Liver (tissue), 9 donors: Measurements from ENCODE around the gene RIT2. TPM values are rescaled to one million over a fixed set of nuclear protein-coding genes. Genes with fewer than 3 reads are reported as not detected.

Experiments
- DNase-seq: peaks from one replicate; pipeline ENCODE4 v3.0.0-alpha.2; 2017; ENCODE audit warnings: low spot score
- H3K27ac ChIP-seq, 2 donors: one replicate each; pipeline ENCODE4 v1.7.0; 2013; ENCODE audit warnings: inconsistent platforms in 2 of 2, low read length in 2 of 2, control low read depth in 1 of 2, low read depth in 1 of 2, mild to moderate bottlenecking in 1 of 2
- H3K27me3 ChIP-seq, 4 donors: one replicate each; pipeline versions ENCODE4 v1.6.1 to v1.7.0; 2013; ENCODE audit warnings: low read length in 3 of 4, inconsistent platforms in 1 of 4, mild to moderate bottlenecking in 1 of 4, moderate library complexity in 1 of 4; ENCODE audit not compliant: control insufficient read depth in 4 of 4, insufficient read depth in 4 of 4
- H3K36me3 ChIP-seq, 4 donors: one replicate each; pipeline versions ENCODE4 v1.6.1 to v1.7.0; 2013; ENCODE audit warnings: low read length in 3 of 4, mild to moderate bottlenecking in 3 of 4, low read depth in 1 of 4, moderate library complexity in 1 of 4; ENCODE audit not compliant: control insufficient read depth in 4 of 4, insufficient read depth in 3 of 4
- H3K4me1 ChIP-seq, 4 donors: one replicate each; pipeline versions ENCODE4 v1.6.1 to v1.7.0; 2013; ENCODE audit warnings: low read length in 3 of 4, mild to moderate bottlenecking in 3 of 4, moderate library complexity in 1 of 4; ENCODE audit not compliant: control insufficient read depth in 4 of 4, insufficient read depth in 4 of 4
- H3K4me3 ChIP-seq, 3 donors: one replicate each; pipeline versions ENCODE4 v1.6.1 to v1.7.0; 2013; ENCODE audit warnings: low read length in 3 of 3, control low read depth in 1 of 3, low read depth in 1 of 3, mild to moderate bottlenecking in 1 of 3
- H3K9ac ChIP-seq, 2 donors: one replicate each; pipeline ENCODE4 v1.7.0; 2013; ENCODE audit warnings: low read length in 2 of 2, mild to moderate bottlenecking in 2 of 2, moderate library complexity in 2 of 2, control low read depth in 1 of 2, low read depth in 1 of 2
- H3K9me3 ChIP-seq, 4 donors: one replicate each; pipeline versions ENCODE4 v1.6.1 to v1.7.0; 2013; ENCODE audit warnings: low read length in 3 of 4; ENCODE audit not compliant: control insufficient read depth in 4 of 4
- ATF3 ChIP-seq: IDR thresholded peaks from 2 replicates; pipeline ENCODE4 v1.6.1; 2016; ENCODE audit warnings: antibody characterized with exemption
- CTCF ChIP-seq: fragments of 150-350 bp; IDR thresholded peaks from 2 replicates; pipeline ENCODE4 v1.5.1; 2017; ENCODE audit warnings: improper control_type of control experiment, low read depth, low read length; ENCODE audit not compliant: missing input control
- EGR1 ChIP-seq, 2 donors: IDR thresholded peaks; 2 replicates each; pipeline ENCODE4 v1.6.1; 2016 to 2018; ENCODE audit warnings: antibody characterized with exemption in 2 of 2, low read depth in 2 of 2
- FOXA1 ChIP-seq: IDR thresholded peaks from 2 replicates; pipeline ENCODE4 v1.6.1; 2016; ENCODE audit warnings: antibody characterized with exemption
- FOXA2 ChIP-seq: IDR thresholded peaks from 2 replicates; pipeline ENCODE4 v1.6.1; 2016; ENCODE audit warnings: antibody characterized with exemption
- GABPA ChIP-seq, 2 donors: IDR thresholded peaks in 1 of 2; conservative IDR thresholded peaks in 1 of 2; 2 replicates each; pipeline ENCODE4 v1.6.1; 2016; ENCODE audit warnings: antibody characterized with exemption in 2 of 2, mild to moderate bottlenecking in 1 of 2, moderate library complexity in 1 of 2
- HNF4A ChIP-seq, 2 donors: conservative IDR thresholded peaks; 2 replicates each; pipeline ENCODE4 v1.6.1; 2016; ENCODE audit warnings: antibody characterized with exemption in 2 of 2, mild to moderate bottlenecking in 2 of 2
- HNF4G ChIP-seq: IDR thresholded peaks from 2 replicates; pipeline ENCODE4 v1.6.1; 2016; ENCODE audit warnings: antibody characterized with exemption
- JUND ChIP-seq, 2 donors: IDR thresholded peaks; 2 replicates each; pipeline ENCODE4 v1.6.1; 2016; ENCODE audit warnings: antibody characterized with exemption in 2 of 2
- MAX ChIP-seq: IDR thresholded peaks from 2 replicates; pipeline ENCODE4 v1.6.1; 2016; ENCODE audit warnings: antibody characterized with exemption
- NR2F2 ChIP-seq: IDR thresholded peaks from 2 replicates; pipeline ENCODE4 v1.6.1; 2016; ENCODE audit warnings: antibody characterized with exemption
- RAD21 ChIP-seq, 2 donors: IDR thresholded peaks; 2 replicates each; pipeline ENCODE4 v1.6.1; 2016; ENCODE audit warnings: antibody characterized with exemption in 2 of 2, mild to moderate bottlenecking in 2 of 2
- REST ChIP-seq: IDR thresholded peaks from 2 replicates; pipeline ENCODE4 v1.6.1; 2016; ENCODE audit warnings: antibody characterized with exemption, mild to moderate bottlenecking
- RXRA ChIP-seq, 2 donors: IDR thresholded peaks; 2 replicates each; pipeline ENCODE4 v1.6.1; 2017 to 2018; ENCODE audit warnings: antibody characterized with exemption in 2 of 2, mild to moderate bottlenecking in 1 of 2
- SP1 ChIP-seq: IDR thresholded peaks from 2 replicates; pipeline ENCODE4 v1.6.1; 2018; ENCODE audit warnings: antibody characterized with exemption, mild to moderate bottlenecking
- TAF1 ChIP-seq: conservative IDR thresholded peaks from 2 replicates; pipeline ENCODE4 v1.6.1; 2016; ENCODE audit warnings: antibody characterized with exemption, mild to moderate bottlenecking
- YY1 ChIP-seq: IDR thresholded peaks from 2 replicates; pipeline ENCODE4 v1.6.1; 2016; ENCODE audit warnings: antibody characterized with exemption, mild to moderate bottlenecking
- ZBTB33 ChIP-seq: IDR thresholded peaks from 2 replicates; pipeline ENCODE4 v1.6.1; 2016; ENCODE audit warnings: antibody characterized with exemption
- WGBS: extraction: QIAGEN DNeasy Blood & Tissue Kit; methylation state at CpG from one replicate; pipeline ENCODE4 v1.1.7; 2013; 5-methylcytosine and 5-hydroxymethylcytosine counted together
- polyA plus RNA-seq, 2 donors: library from polyadenylated mRNA; stranded (reverse) in 1 of 2; unstranded in 1 of 2; fragments of 200-250 nt in 1 of 2; fragments of >200 nt in 1 of 2; fragmentation: Nextera tagmentation in 1 of 2; extraction: Ambion mirVana in 1 of 2; gene quantifications; one replicate each; pipeline versions ENCODE4 v1.2.1 to v1.2.3, GENCODE V29; 2013 to 2015
- total RNA-seq, 2 donors: library from RNA; depleted of rRNA; stranded (reverse); fragments of >200 nt; gene quantifications; one replicate each; pipeline ENCODE4 v1.2.3, GENCODE V29; 2014
- donor health status: healthy.
- donor health status: healthy.
- donor health status: healthy.
- donor health status: healthy.
- donor health status: healthy.

Gene RIT2
- total and polyA plus RNA-seq, 4 donors: not detected

GRCh38 chr18:42958353-42958752 is 157.1 kb downstream of the RIT2 start:
- WGBS: 75% methylated on average over 4 of the region's 4 CpGs
- Histone ChIP-seq H3K27ac (no peak overlapping the region), H3K27me3 (peaks cover 0 to 6% (median 0%) of the 10 kb centered on the region in 4 donors), H3K9ac (no peak overlapping the region), H3K36me3 (no peaks in the 10 kb centered on the region), H3K4me3 (no peak overlapping the region), H3K4me1 (no peaks in the 10 kb centered on the region), H3K9me3 (no peaks in the 10 kb centered on the region)
- DNase-seq: no peak
- TF ChIP-seq MAX (no peak), REST (no peak), TAF1 (no peak)

- H3K27me3 ChIP-seq: peaks cover 0 to 5% (median 0%) of the 10 kb centered on the region in 4 donors
- no peaks in the 10 kb centered on the region for H3K4me1 ChIP-seq
- no peak for TF ChIP-seq HNF4G
- TF ChIP-seq CTCF: no peak
- no peak for TF ChIP-seq JUND (IDR thresholded peaks at IDR 0.05)
- no peak for TF ChIP-seq FOXA1
- no peak for TF ChIP-seq TAF1
- no peak for TF ChIP-seq RAD21 (IDR thresholded peaks at IDR 0.05)
- no peak for TF ChIP-seq HNF4A (conservative IDR thresholded peaks at IDR 0.05)
- no peak for TF ChIP-seq ZBTB33
- TF ChIP-seq MAX: no peak
- no peak for TF ChIP-seq EGR1 (IDR thresholded peaks at IDR 0.05; ENCODE audit: low read depth in 2 of 2)
- no peak for TF ChIP-seq YY1
- no peak for TF ChIP-seq NR2F2
- TF ChIP-seq GABPA (IDR thresholded peaks at IDR 0.05 in 1 of 2, conservative IDR thresholded peaks at IDR 0.05 in 1 of 2): no peak
- no peak for TF ChIP-seq REST
- TF ChIP-seq ATF3: no peak
- no peak for TF ChIP-seq SP1
- TF ChIP-seq FOXA2: no peak
- TF ChIP-seq RXRA (IDR thresholded peaks at IDR 0.05): no peak
- no peak for DNase-seq
- no peaks in the 10 kb centered on the region for H3K9me3 ChIP-seq
- H3K27ac ChIP-seq: no peak overlapping the region
- no peak overlapping the region for H3K9ac ChIP-seq
- no peak overlapping the region for H3K4me3 ChIP-seq
- no peaks in the 10 kb centered on the region for H3K36me3 ChIP-seq
- 70% methylated on average over 3 of the region's 3 CpGs for WGBS
Measured at GRCh38 chr18:42956287-42956686, 159.2 kb downstream of the RIT2 start.
